Cerebellar cortex (tissue), 1 donor: ENCODE results near the gene IDI2.

Experiments used
- DNase-seq: peaks from one replicate; pipeline ENCODE4 v3.0.0-alpha.2; 2015; ENCODE audit warnings: low spot score

Gene IDI2

DNA sequence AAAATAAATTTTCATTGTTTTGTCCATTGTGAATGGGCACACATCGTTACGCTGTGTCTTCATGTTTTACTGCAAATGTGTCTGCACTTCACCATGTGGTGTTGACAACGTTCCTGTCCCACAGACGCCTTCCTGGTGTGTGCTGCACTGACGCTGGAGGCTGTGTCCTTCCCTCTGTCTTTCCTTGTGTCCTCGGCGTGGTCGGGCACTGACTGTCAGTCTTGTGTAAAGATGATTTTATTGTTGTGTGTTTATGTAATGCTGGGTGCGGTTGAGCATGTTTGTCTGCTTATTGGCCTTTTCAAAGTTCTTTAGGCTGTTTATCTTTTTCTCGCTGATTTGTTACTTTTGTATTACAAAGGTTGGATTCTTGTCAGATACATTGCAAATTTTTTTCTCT lies 18.1 kb downstream of the IDI2 start:
- DNase-seq: no peak

DNA sequence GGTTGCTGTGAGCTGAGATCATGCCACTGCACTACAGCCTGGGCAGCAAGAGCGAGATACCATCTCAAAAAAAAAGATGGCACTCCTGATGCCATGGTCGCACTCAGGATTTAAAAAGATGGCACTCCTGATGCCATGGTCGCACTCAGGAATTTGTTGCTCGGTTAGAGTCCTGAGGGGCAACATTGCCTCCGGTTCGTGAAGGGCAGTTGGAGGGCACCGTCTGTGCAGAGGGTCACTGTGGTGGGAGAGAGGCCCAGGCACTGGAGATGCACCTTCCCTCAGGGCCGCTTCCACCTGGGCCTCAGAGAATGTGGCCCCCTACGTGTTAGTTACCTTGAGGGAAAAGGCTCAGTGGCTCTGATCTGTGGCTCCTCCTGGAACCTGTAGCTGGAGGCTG lies 19.1 kb downstream of the IDI2 start:
- no peak for DNase-seq

DNA sequence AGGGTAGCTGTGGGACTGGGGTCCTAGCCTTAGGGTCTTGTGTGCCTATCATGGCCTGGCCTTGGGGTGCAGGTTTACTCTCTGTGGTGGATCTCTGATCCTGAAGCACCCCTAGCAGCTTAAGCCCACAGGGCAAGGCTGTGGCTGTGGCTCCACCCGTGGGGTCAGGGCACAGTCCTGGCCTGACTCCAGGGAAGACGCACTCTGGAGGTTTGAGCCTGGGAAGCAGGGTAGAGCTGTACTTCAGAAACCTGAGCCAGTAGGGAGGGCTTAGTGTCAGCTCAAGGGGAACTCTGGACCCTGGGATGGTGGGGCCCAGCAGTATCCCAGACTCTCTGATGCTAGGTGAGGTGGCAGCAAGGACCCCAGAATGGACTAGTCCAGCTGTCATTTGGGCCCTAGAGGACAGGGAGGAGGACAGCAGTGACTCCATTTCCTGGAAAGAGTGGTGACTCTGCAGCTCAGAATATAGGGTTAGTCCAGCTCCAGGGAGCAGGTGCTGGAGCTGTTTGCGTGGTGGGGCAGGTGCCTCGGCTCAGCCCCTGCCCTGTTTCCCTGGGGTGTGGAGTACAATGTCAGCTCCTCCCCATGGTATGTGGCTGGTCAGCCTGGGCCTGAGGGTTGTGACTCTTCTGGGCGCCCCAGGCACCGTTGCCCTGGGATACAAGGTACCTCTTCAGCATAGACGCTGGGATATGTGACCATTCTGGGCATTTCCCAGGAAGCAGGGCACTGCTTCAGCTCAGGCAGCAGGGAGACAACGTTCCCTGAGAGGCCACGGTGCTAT lies 21.6 kb downstream of the IDI2 start:
- DNase-seq: no peak

DNA sequence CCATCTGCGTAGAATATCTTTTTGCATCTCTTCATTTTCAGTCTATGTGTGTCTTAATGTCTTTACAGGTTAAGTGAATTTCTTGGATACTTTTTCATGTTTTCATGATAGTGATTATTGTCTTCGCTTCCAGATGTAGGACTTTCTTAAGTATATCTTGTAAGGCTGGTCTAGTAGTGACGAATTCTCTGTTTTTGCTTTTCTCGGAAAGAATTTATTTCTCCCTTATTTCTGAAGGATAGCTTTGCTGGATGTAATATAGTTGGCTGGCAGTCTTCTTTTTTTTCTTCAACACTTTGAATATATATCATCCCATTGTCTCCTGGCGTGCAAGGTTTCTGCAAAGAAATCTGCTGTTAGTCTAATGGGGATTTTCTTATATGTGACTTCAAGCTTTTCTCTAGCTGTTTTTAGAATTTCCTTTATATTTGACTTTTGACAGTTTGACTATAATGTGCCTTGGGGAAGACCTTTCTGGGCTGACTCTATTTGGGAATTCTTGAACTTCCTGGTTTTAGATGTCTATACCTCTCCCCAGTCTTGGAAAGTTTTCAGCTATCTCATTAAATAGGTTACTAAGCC lies 23.1 kb downstream of the IDI2 start:
- DNase-seq: no peak

DNA sequence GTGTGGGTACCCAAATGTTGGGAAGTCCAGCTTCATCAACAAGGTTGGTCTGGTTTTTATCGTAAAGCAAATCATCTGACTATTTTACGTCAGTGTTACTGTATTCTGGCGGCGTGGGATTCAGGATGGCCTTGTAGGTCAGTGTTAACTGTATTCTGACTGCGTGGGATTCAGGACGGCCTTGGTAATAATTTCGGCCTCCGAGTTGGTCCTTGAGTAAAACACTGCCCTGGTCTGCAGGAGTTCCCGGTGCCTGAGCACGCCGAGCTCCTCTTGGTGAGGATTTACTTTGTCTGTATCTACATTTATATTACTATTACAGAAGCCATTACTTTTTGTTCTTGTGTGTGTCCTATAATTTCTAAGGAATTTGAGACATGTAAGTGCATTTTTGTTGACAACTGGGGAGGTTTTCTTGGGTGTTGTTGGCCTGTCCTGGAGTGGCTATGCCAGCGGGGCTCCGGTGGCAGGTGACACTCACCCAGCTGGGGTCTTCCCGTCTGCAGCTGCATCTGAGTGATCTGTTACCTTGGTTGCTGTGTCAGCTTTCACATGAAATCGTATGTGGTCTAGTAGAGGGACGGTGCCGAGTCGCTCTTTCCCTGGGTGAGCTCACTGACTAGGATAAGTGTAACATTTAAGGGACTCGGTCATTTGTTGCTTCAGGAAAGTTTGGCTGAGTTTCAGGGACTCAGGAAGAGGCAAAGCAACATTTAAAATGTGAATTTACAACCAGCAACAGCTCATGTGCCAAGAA lies 28.2 kb downstream of the IDI2 start:
- DNase-seq: no peak

DNA sequence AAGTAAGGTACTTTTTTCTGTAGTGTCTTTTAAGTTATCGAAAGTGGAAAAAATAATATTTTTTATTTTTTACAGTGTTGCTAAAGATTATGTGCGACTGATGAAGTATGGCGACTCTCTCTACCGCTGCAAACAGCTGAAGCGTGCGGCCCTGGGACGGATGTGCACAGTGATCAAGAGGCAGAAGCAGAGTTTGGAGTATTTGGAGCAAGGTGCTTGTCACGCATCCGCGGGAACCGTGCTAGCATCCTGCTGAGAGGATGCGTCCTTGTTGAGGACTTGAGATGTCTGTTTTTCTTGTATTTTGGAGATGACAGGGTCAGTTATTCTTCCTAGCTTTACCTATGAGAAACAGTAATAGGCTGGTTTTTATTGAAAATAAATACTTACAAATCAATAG lies 29.6 kb downstream of the IDI2 start:
- DNase-seq: no peak

DNA sequence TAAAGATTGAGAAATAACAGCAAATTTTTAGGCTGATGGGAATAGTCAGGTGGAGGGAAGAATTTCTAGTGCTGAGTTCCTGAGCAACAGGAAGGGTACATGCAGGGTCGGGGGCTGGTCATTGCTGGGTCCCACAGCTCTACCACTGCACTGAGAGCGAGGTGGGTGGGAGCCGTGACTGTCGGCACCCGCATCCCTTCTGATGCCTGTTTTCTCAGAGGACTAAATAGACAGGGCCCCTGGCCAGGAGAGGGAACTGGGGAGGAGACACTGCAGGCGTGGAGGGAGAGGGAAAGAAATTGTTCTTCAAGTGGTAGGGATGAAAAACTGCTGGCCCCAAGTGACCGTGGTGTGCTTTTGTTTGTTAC lies 30.1 kb downstream of the IDI2 start:
- DNase-seq: no peak

DNA sequence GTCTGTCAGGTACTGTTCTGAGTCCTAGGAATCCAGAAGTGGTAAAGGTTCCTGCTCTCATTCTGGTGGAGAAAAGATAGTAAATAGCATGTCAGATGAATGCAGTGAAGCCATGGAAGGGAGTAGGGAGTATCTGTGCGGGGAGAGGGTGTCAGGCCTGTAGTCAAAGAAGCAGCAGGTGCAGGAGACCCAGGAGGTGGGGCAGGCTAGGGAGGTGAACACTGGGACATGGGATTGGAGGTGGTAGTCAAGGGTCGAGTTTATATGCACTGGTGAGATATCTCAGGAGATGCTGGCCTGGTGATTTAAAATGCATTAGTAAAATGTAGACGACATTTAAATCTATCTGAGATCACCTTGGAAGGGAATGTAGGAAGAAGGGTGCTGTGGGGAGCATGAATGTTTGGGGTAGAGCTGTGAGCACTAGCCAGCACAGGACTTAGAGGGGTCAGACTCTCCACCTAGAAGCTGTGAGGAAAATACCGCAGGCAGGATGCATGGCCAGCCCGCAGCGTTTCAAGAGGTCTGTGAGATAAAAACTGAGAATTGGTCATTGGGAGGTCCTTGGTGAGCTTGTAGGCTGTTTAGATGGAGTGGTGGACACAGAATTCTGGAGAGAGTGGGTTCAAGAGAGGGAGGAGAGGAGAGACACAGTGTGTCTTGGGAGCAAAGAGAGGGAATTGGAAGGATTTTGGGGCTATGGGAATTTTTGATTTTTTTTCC lies 30.7 kb downstream of the IDI2 start:
- DNase-seq: no peak

DNA sequence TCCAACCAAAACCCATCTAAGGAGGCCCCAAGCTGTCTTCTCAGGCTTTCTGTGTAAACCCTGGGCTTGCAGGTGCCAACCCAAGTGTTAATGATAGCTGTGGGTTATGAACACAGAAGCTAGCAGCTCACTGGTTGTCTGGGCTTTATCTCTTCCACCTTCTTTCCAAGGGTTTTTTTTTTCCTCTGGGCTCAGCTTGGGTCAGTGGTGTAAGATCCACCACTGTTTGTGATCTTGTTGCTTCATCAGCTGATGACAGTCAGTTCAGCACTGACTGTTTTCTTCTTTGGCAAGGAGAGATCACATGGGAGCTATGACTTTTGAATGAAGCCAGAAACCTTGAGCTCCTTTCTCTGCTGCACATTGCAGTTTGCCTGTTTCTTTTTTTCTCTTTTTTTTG lies 32.8 kb downstream of the IDI2 start:
- no peak for DNase-seq

DNA sequence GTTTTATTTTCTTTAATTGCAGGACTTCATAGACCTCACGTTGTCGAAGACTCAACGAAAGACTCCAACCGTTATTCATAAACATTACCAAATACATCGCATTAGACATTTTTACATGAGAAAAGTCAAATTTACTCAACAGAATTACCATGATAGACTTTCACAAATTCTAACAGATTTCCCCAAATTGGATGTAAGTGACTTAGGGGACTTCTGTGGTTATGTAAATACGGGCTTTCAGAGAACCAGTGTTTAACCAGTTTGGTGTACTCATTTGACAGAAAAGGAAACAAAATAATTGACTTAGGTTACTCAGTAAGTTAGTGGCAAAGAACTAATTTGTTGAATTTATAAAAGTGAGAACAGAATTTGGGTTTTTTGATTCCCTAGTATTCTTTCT lies 33.2 kb downstream of the IDI2 start:
- DNase-seq: no peak

DNA sequence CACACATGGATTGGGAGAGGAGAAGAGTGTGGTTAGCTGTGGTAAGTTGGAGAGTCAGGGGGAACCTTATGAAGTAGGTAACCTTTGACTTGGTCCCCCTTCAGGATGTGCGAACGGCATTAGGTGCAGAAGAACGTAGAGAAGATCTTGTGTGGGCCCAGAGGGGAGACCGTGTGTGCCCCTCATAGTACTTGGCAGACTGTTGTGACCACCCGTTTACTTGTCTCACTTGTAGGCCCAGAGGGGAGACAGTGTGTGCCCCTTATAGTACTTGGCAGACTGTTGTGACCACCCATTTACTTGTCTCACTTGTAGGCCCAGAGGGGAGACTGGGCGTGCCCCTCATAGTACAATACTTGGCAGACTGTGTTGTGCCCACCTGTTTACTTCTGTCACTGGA lies 34.9 kb downstream of the IDI2 start:
- no peak for DNase-seq

DNA sequence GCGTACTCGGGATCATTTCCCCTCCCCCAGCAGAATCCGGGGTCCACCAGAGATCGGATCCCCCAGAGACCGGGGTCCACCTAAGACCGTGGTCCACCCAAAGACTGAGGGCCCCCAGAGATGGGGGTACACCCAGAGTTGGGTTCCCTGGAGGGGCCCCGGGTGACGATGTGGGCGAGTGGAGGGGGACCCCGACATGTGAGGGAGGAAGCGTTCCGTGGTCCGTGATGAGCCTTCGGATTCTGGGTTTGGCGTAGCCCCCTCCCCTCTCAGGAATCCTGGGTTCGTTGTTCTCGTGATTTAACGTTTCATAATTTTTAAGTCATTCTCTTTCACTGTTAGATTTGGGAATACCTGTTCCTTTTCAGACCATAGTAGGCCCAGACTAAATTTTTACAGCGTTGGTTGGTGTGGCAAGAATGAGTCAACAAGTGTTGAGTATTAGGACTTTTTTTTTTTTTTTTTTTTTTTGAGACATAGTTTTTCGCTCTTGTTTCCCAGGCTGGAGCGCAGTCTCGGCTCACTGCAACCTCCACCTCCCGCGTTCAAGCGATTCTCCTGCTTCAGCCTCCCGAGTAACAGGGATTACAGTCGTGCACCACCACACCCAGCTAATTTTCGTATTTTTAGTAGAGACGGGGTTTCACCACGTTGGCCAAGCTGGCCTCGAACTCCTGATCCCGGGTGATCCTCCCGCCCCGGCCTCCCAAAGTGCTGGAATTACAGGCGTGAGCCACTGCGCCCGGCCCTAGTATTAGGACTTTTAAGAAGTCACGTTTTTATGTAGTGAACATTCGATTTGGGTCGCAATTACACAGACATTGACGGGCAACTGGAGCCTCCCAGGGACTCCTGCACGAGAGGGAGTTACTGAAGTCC lies 36.8 kb downstream of the IDI2 start:
- DNase-seq: no peak

DNA sequence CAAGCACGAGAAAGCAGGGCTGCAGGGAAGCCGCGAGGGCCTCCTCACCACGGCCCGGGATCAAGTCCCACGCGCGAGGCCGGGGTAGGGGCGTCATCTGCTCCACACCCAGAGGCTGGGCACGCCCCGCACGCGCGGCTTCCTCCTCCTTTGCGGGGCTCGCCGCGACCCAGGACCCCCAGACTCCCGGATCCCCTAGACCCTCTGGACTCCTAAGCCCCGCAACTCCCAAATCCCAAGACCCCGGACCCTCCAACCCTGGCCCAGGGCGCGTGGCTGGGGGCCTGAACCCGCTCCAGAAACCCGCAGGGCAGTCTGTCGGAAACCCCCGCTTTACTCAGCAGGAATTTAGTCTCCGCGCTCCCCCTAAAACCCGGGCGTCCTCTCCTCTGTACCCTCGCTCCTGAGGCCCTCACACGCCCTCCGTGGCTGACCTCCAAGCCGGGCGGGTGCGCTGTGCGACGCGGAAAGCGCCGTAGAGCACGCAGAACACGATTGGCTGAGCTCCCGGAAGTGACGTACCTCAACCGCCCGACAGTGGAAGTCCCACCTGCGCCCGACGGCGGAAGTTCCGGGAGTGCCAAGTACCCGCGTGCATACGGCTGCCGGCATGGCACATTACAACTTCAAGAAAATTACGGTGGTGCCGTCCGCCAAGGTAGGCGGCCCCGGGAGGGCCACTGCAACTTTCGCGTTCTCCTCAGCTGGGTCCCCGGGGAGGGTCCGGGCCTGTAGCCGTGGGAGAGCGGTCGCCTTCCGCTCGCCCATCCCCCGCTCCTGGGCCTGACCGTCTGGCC lies 37.6 kb downstream of the IDI2 start, which contains the start of gene GTPBP4:
TSS of gene GTPBP4 (plus strand) at position 565 of the 797 bp plus-strand sequence. CDS start at position 611, 46 bp downstream.
- DNase-seq: peak; percentile 98

DNA sequence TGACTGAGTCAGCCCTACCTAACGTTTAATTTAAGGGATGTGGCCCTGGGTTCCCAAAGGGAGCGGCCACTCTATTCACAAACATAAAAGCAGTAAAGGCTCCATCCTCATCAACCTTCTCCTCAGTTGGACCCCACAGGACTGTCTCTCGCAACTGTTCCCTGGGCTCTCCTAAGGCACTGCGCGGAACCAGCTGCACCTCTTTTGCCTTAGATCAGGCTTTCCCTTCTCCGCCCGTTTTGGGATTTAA lies 38.1 kb downstream of the IDI2 start:
- DNase-seq: peak; percentile 28

DNA sequence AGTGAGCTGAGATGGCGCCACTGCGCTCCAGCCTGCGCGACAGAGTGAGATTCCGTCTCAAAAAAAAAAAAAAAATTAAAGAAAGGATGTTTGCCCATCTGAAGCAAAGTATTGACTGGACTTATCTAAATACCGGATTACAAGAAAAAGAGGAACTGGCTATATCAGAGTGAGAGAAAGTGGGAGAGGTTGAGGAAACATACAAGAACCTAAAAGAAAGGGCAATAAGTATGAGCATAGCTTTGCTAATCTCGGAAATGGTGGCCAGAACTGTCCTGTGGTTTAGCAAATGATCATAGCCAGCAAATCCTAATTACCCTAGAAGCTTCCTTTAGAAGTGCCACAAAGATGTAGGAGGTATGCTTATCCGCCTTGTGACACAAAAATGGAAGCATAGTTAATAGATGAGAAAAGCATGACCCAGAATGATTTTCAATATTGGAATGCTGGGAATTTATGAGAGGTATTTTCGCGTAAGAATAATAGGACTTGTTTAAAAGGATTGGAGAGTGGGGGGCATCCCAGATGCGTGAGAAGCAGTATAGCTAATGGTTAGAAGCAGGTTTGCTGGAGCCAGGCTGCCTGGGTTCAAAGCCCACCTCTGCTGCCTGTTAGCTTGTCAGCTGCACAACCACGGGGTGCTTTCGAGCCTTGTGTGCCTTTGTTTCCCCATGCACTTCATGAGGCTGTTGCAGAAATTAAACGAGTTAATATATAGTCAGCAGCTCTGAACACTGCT lies 38.6 kb downstream of the IDI2 start:
- no peak for DNase-seq

DNA sequence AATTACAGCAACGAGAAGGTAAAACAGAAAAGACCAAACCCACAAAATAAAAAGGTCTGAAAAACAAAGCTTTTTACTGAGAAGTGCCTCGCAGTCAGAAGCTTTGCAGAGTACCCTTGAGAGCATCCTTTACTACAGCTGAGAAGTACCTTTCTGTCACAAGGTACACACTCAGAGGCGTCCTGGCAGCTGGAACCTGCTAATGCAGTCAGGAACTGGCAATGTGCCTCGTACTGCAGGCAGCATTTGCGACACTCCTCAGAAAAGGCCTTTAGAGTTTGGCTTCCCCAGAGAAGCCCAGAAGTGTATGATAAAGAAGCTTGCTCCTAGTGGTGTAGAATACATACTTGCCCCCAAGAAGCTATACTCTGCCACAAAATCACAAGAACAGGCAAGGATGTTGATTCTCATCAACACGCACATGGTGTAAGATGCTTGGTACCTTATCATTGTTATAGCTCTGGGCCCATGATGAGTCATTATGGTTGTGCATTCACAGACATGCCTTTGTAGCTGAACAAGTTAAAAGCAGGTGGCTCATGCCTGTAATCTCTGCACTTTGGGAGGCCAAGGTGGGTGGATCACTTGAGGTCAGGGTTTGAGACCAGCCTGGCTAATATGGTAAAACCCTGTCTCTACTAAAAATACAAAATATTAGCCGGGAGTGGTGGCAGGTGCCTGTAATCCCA lies 39.4 kb downstream of the IDI2 start:
- DNase-seq: no peak

DNA sequence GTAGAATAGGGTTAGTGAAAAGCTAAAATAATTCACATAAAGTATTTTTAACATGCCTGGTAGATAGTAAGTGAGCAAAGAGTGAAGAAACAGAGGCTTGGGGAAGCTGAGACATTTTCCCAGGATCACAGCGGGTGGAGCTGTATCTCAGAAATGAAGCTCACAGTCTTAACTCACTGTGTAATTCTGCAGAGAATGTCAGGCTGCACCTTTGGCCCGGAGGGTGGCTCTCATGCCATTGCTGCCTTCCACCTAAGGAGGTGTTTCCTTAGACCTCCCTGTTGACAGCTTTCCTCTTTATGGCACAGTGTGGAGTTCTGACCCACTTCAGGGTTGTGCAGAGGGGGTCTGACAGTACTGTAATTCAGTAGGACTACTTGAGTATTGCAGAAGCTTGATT lies 40.3 kb downstream of the IDI2 start:
- DNase-seq: no peak

DNA sequence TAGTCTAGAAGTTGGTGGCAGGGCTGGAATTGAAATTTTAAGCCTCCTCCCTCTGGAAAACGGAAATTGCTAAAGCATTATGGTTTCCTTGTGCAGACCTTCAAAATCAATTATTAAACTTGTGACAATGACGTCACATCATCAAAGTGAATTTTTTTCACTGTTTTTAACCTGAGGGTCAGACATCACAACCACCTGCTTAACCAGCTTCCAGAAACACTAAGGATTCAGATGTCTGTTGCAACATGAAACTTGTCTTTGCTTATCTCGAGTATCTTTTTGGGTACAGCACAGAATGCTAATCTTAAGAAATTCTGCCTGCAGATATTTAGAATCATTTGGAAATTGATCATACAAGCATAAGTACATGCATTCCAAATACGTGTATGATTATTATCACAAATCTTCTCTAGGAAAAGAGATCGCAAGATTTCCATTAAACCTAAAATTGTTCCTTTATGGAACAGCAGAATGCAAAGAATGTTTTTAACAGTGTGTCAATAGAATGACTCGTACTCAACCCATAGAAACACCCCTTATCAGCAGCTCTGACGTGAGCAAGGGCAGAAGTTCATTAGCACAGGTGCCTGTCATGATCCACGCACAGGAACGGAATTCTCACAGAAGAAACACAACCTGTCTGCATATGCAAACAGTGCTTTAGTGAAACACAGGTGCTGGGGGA lies 41.5 kb downstream of the IDI2 start:
- no peak for DNase-seq

DNA sequence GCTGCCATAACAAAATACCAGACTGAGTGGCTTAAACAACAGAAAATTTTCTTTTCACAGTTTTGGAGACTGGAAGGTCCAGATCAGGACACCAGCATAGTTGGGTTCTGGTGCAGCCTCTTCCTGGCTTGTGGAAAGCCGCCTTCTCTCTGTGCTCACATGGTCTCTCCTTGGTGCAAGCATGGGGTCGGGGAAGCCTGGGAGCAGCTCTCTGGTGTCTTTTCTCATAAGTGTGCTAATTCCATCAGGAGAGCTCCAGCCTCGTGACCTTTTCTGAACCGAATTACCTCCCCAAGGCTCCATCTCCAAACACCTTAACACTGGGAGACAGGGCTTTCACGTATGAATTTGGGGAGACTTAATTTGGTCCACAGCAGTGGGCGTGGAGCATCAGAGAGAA lies 42.3 kb downstream of the IDI2 start:
- DNase-seq: no peak
